ENCODE results near the gene FBXL19.

FBXL19 gene, protein sequence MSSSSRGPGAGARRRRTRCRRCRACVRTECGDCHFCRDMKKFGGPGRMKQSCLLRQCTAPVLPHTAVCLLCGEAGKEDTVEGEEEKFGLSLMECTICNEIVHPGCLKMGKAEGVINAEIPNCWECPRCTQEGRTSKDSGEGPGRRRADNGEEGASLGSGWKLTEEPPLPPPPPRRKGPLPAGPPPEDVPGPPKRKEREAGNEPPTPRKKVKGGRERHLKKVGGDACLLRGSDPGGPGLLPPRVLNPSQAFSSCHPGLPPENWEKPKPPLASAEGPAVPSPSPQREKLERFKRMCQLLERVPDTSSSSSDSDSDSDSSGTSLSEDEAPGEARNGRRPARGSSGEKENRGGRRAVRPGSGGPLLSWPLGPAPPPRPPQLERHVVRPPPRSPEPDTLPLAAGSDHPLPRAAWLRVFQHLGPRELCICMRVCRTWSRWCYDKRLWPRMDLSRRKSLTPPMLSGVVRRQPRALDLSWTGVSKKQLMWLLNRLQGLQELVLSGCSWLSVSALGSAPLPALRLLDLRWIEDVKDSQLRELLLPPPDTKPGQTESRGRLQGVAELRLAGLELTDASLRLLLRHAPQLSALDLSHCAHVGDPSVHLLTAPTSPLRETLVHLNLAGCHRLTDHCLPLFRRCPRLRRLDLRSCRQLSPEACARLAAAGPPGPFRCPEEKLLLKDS

GRCh38 chr16:30923554-30924075 is at the start of gene FBXL19:
Gene FBXL19, plus strand, starts transcription at chr16:30923572. Its CDS starts 2,183 bp downstream, at chr16:30925755.
- Histone ChIP-seq H3K4me1 (peaks cover 39 to 74% (median 65%) of the 10 kb centered on the region in 10 experiments), H4K20me1 (peaks cover 0 to 41% (median 32%) of the 10 kb centered on the region in 11 experiments; a peak in 18 of 22 replicates), H3K9me3 (replicated peaks in 1 of 11) (no peaks in the 10 kb centered on the region; a peak in 1 of 22 replicates), H3K4me3 (peak within 1 kb of the TSS; percentile 74 to 92 (median 88)), H3K27ac (peak within 1 kb of the TSS; percentile 86 to 98 (median 94)), H3K36me3 (peaks cover 12 to 34% (median 26%) of the 10 kb centered on the region in 11 experiments; a peak in 20 of 22 replicates), H3K4me2 (peak within 1 kb of the TSS; percentile 92 to 98 (median 97)), H3K9ac (peak within 1 kb of the TSS; percentile 87 to 97 (median 92)), H3K27me3 (no peaks in the 10 kb centered on the region)
- no peak for TF ChIP-seq Cebpa-rat (IDR thresholded peaks at IDR 0.05)

- peak overlapping the region; percentile 80 to 99 (median 97); a peak in 21 of 22 replicates for H3K27ac ChIP-seq
These were observed 49.0 kb upstream of the FBXL19 start for GRCh38 chr16:30874244-30874820.

DNA sequence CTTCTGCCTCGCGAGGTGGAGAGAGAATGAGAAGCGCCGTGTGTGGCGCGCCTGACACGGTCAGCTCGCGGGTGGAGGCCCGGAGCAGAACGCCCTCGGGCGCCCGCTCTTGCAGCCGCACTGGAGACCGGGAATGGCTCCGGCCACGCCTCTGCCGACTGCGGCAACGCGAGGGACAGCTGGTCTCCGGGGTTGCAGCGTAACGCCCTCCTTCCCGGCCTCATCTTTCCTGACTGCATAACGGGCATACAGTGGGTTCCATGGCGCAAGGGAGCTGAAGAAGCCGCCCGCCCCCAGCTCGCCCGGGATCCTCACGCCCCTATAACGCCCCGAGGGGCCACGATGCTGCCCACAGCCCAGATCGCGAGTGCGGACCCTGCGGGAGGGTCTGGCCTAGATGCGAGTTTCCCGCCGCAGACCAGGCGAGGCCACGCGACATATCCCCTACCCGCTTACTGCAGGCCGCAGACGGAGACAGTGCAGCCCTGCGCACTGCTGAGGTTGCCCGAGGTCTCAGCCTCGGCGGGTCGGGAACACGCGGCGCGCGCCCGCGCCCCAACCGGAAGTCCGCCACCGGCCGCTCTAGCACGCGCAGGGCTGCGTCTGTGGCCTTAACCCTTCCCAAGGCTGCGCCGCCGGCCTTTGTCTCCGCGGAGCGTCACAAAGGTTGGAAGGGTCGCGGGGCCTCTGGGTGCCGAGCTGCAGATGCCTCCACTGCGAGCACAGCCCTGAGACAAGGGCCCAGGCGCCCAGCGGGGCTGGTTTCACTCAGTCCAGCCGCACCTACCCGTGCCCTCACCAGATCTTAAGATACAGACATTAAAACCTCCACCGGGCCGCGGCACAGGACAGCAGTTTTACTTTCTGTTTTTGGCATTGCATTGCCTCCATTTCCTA is 48.3 kb upstream of the FBXL19 start:
- H3K27me3 ChIP-seq: no peaks in the 10 kb centered on the region
- TF ChIP-seq Cebpa-rat (IDR thresholded peaks at IDR 0.05): no peak
- peaks cover 8 to 32% (median 19%) of the 10 kb centered on the region in 11 experiments; a peak in 20 of 22 replicates for H3K36me3 ChIP-seq
- H3K9me3 ChIP-seq (replicated peaks in 1 of 11): no peaks in the 10 kb centered on the region
- peak overlapping the region; percentile 92 to 99 (median 97) for H3K4me2 ChIP-seq
- H3K4me1 ChIP-seq: peaks cover 22 to 29% (median 26%) of the 10 kb centered on the region in 10 experiments
- H4K20me1 ChIP-seq: no peaks in the 10 kb centered on the region
- H3K27ac ChIP-seq: peak overlapping the region; percentile 80 to 99 (median 97)
- H3K9ac ChIP-seq: peak overlapping the region; percentile 86 to 99 (median 97)
- peak overlapping the region; percentile 66 to 90 (median 79) for H3K4me3 ChIP-seq

More at GRCh38 chr16:30874244-30874820, 49.0 kb upstream of the FBXL19 start:
- Histone ChIP-seq H3K36me3 (peaks cover 6 to 26% (median 16%) of the 10 kb centered on the region in 11 experiments; a peak in 20 of 22 replicates), H3K4me1 (peaks cover 22 to 29% (median 26%) of the 10 kb centered on the region in 10 experiments), H4K20me1 (no peaks in the 10 kb centered on the region), H3K9me3 (replicated peaks in 1 of 11) (no peaks in the 10 kb centered on the region), H3K9ac (peak overlapping the region; percentile 86 to 99 (median 97)), H3K27me3 (no peaks in the 10 kb centered on the region), H3K4me2 (peak overlapping the region; percentile 92 to 99 (median 97)), H3K4me3 (peak overlapping the region; percentile 66 to 90 (median 79))
- no peak for TF ChIP-seq Cebpa-rat (IDR thresholded peaks at IDR 0.05)

GRCh38 chr16:30875871-30876801 is 47.2 kb upstream of the FBXL19 start:
- H3K9ac ChIP-seq: peak overlapping the region; percentile 86 to 99 (median 97)
- H3K27ac ChIP-seq: peak overlapping the region; percentile 80 to 99 (median 97)
- peaks cover 14 to 41% (median 25%) of the 10 kb centered on the region in 11 experiments; a peak in 21 of 22 replicates for H3K36me3 ChIP-seq
- peak overlapping the region; percentile 66 to 90 (median 79) for H3K4me3 ChIP-seq
- H4K20me1 ChIP-seq: no peaks in the 10 kb centered on the region
- H3K4me1 ChIP-seq: peaks cover 22 to 29% (median 26%) of the 10 kb centered on the region in 10 experiments
- H3K27me3 ChIP-seq: no peaks in the 10 kb centered on the region
- H3K4me2 ChIP-seq: peak overlapping the region; percentile 92 to 99 (median 97)
- TF ChIP-seq Cebpa-rat (IDR thresholded peaks at IDR 0.05): no peak
- H3K9me3 ChIP-seq (replicated peaks in 1 of 11): no peaks in the 10 kb centered on the region

DNA sequence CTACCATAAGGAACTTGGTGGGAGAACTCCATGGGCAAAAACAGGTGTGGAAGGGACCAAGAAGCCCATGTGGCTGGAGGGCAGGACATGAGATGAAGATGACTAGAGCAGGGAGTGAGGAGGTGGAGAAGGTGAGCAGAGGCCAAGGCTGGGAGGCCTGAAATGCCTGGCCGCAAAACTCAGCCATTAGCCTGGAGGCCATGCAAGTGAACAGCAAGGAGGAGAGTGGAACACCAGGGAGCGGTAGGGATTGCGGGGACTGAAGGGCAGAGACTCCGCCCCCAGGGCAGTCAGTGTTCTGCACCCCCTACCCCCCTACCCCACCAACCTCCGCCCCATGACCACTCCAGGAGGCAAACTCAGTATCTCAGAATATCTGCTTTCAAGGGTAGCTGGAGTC is 46.5 kb upstream of the FBXL19 start:
- Histone ChIP-seq H3K9me3 (replicated peaks in 1 of 11) (no peaks in the 10 kb centered on the region), H3K4me2 (peak overlapping the region; percentile 92 to 99 (median 97)), H3K4me1 (peaks cover 22 to 33% (median 26%) of the 10 kb centered on the region in 10 experiments), H3K27me3 (no peaks in the 10 kb centered on the region), H3K4me3 (peak overlapping the region; percentile 66 to 90 (median 79); a peak in 19 of 20 replicates), H4K20me1 (peaks cover 0 to 7% (median 0%) of the 10 kb centered on the region in 11 experiments; a peak in 1 of 22 replicates), H3K36me3 (peaks cover 19 to 47% (median 26%) of the 10 kb centered on the region in 11 experiments; a peak in 21 of 22 replicates), H3K27ac (peak overlapping the region; percentile 80 to 99 (median 97)), H3K9ac (peak overlapping the region; percentile 86 to 99 (median 97))
- TF ChIP-seq Cebpa-rat (IDR thresholded peaks at IDR 0.05): no peak

DNA sequence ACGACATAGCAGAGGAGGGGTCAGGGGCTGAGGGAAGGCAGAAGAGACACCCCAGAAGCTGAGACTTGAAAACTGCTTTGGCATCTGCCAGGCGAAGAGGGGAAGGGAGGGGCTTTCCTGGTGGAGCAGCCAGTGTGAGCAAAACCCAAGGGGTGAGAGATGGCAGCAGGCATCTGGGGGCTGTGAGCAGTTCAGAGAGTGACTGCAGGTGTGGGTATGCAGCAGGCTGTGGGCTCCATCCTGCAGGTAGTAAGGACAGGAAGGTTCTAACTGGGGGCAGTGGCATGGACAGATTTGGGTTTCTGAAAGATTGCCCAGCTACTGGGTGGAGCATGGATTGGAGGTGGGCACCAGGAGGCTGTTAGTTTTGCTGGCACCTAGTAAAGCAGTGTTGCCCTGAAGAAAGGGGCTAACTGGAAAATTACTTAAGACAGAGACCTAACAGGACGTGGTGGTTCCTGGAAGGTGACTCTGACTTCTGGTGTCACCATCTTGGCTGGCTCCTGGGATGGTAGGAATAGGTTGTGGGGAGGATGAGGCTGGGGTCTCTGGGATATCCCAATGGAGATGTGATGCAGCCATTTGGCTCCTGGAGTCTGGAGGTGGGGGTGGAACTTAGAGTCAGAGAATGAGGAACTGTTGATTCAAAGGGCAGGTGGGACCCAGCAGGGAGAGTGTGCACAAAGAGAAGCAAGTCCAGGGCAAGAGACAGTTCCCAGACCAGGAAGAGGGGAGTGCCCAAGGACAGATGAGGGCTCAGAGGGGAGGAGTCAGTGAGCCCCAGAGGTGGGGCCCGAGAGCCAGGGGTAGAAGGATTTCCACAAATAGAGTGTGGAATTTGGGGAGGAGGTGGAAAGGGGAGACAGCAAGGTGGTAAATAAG is 40.7 kb upstream of the FBXL19 start:
- Histone ChIP-seq H3K4me2 (peak overlapping the region in 8 of 11 experiments; percentile 0 to 38 (median 30); a peak in 11 of 22 replicates), H3K4me3 (no peak overlapping the region), H3K9ac (peak overlapping the region in 6 of 11 experiments; percentile 14 to 39 (median 34); a peak in 7 of 22 replicates), H3K9me3 (replicated peaks in 1 of 11) (no peaks in the 10 kb centered on the region), H3K4me1 (peaks cover 6 to 32% (median 22%) of the 10 kb centered on the region in 10 experiments; a peak in 17 of 20 replicates), H3K27me3 (no peaks in the 10 kb centered on the region), H3K27ac (peak overlapping the region in 3 of 11 experiments; percentile 2 to 43 (median 37); a peak in 6 of 22 replicates), H4K20me1 (peaks cover 0 to 19% (median 8%) of the 10 kb centered on the region in 11 experiments; a peak in 10 of 22 replicates), H3K36me3 (peaks cover 41 to 92% (median 72%) of the 10 kb centered on the region in 11 experiments)
- TF ChIP-seq Cebpa-rat (IDR thresholded peaks at IDR 0.05): no peak
